PC-3 (cell line): ENCODE data around the gene GABARAPL1. TPM values are rescaled to one million over a fixed set of nuclear protein-coding genes. Genes with fewer than 3 reads are reported as not detected.

Experiments used
- ATAC-seq: fragments of 200-7000 bp; cut with Tn5 transposase; 2 replicates; pipeline ENCODE4 v1.9.1; 2020; ENCODE audit warnings: mild to moderate bottlenecking, moderate library complexity
- BruUV-seq: library from RNA; stranded (reverse); fragments of 400-500 nt; replicated peaks from 2 replicates; lab custom pipeline; 2021; lab: Mats Ljungman, UMichigan
- CTCF ChIA-PET: fragments of 300-600 bp; sonication (Branson Sonifier 250); formaldehyde crosslinking; loops from one replicate; lab custom pipeline; 2022; ENCODE audit warnings: antibody characterized with exemption; lab: Charles Lee
- POLR2A ChIA-PET: fragments of 300-600 bp; sonication (Branson Sonifier 250); formaldehyde crosslinking; loops from one replicate; lab custom pipeline; 2022; ENCODE audit warnings: antibody characterized with exemption; ENCODE audit not compliant: unreplicated experiment; lab: Charles Lee
- DNase-seq: peaks from one replicate; pipeline ENCODE4 v3.0.0-alpha.2; 2015
- H2AFZ ChIP-seq: fragments of 300-600 bp; sonication (generic); 2 replicates; pipeline ENCODE4 v1.6.0; 2016; ENCODE audit warnings: antibody characterized with exemption, low read length
- H3F3A ChIP-seq: fragments of 300-600 bp; sonication (generic); one replicate; pipeline ENCODE4 v1.6.0; 2017; ENCODE audit warnings: antibody characterized with exemption, low read length, control low read depth, mild to moderate bottlenecking; ENCODE audit not compliant: unreplicated experiment
- H3K27ac ChIP-seq: fragments of 300-600 bp; sonication (generic); 2 replicates; pipeline ENCODE4 v1.5.1; 2016; ENCODE audit warnings: mild to moderate bottlenecking, low read length
- H3K27me3 ChIP-seq: fragments of 300-600 bp; sonication (generic); 2 replicates; pipeline ENCODE4 v1.6.1; 2016; ENCODE audit warnings: low read length, mixed read lengths
- H3K36me3 ChIP-seq: fragments of 300-600 bp; sonication (generic); 2 replicates; pipeline ENCODE4 v1.6.1; 2016; ENCODE audit warnings: low read depth, mixed run types, low read length, mixed read lengths
- H3K4me1 ChIP-seq: fragments of 300-600 bp; sonication (generic); 2 replicates; pipeline ENCODE4 v1.5.1; 2016; ENCODE audit warnings: low read length; ENCODE audit not compliant: insufficient read depth
- H3K4me2 ChIP-seq: fragments of 300-600 bp; sonication (generic); 2 replicates; pipeline ENCODE4 v1.6.0; 2016; ENCODE audit warnings: low read length
- H3K4me3 ChIP-seq: fragments of 300-600 bp; sonication (generic); 2 replicates; pipeline ENCODE4 v1.5.1; 2016; ENCODE audit warnings: mild to moderate bottlenecking, low read length, mixed read lengths
- H3K79me2 ChIP-seq: fragments of 300-600 bp; sonication (generic); 2 replicates; pipeline ENCODE4 v1.6.1; 2017; ENCODE audit warnings: low read length, mixed read lengths
- H3K9ac ChIP-seq: fragments of 300-600 bp; sonication (generic); 2 replicates; pipeline ENCODE4 v1.6.0; 2016; ENCODE audit warnings: mild to moderate bottlenecking, low read length
- H3K9me2 ChIP-seq: fragments of 300-600 bp; sonication (generic); replicated peaks from 2 replicates; pipeline ENCODE4 v1.6.1; 2016; ENCODE audit warnings: mixed run types, low read length, mixed read lengths
- H3K9me3 ChIP-seq: fragments of 300-600 bp; sonication (generic); 2 replicates; pipeline ENCODE4 v1.6.1; 2016; ENCODE audit warnings: low read length, mixed read lengths
- H4K20me1 ChIP-seq: fragments of 300-600 bp; sonication (generic); 2 replicates; pipeline ENCODE4 v1.6.1; 2016; ENCODE audit warnings: low read length, mixed read lengths
- EZH2 ChIP-seq: fragments of 300-600 bp; sonication (generic); IDR thresholded peaks from one replicate; pipeline ENCODE4 v1.6.1; 2017; ENCODE audit warnings: antibody characterized with exemption, mild to moderate bottlenecking, low read length; ENCODE audit not compliant: unreplicated experiment
- EZH2phosphoT487 ChIP-seq: fragments of 300-600 bp; sonication (generic); IDR thresholded peaks from 2 replicates; pipeline ENCODE4 v1.6.1; 2018; ENCODE audit warnings: mild to moderate bottlenecking, antibody characterized with exemption, low read length, borderline replicate concordance
- intact Hi-C: fragments of 100-400 bp; cut with micrococcal nuclease; formaldehyde crosslinking; loops from 2 replicates; pipeline ENCODE4 v1.9.0; 2023
- total RNA-seq: library from RNA; depleted of rRNA; stranded (reverse); fragments of >200 nt; gene quantifications from 2 replicates; pipeline ENCODE4 v1.2.3, GENCODE V29; 2014
- TF ChIP-seq, protein P1 (sequence below): fragments of 300-600 bp; sonication (generic); conservative IDR thresholded peaks from 2 replicates; pipeline ENCODE4 v1.5.1; 2017; ENCODE audit warnings: antibody characterized with exemption, low read depth, mild to moderate bottlenecking, low read length

GABARAPL1 gene
- total RNA-seq, 1 experiment from 2014 or later, result 14.9 TPM

DNA sequence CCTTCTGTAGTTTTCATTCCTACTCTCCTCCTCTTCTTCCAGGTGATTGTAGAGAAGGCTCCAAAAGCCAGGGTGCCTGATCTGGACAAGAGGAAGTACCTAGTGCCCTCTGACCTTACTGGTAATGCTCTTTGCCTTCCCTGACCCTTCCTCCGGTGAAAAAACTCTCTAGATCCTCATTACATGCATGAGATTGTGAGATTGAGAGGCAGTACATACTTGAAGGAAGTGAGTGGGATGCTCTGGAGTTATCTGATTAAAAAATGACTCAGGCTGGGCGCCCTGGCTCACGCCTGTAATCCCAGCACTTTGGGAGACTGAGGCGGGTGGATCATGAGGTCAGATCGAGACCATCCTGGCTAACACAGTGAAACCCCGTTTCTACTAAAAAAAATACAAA lies 5.3 kb downstream of the GABARAPL1 start:
- intact Hi-C loops, result no loop called here
- Histone ChIP-seq H2AFZ (no peak overlapping the region), H3K4me2 (no peak overlapping the region), H3K27me3 (no peaks in the 10 kb centered on the region), H4K20me1 (no peaks in the 10 kb centered on the region), H3K36me3 (no peaks in the 10 kb centered on the region), H3K4me3 (no peak overlapping the region), H3K9me2 (no peaks in the 10 kb centered on the region), H3K4me1 (peaks cover 10% of the 10 kb centered on the region; the same call in 1 of the 2 replicates), H3K79me2 (peaks cover 16% of the 10 kb centered on the region; the same call in 1 of the 2 replicates), H3K27ac (no peak overlapping the region), H3K9ac (no peak overlapping the region), H3F3A (no peaks in the 10 kb centered on the region), H3K9me3 (no peaks in the 10 kb centered on the region)
- BruUV-seq, result no TSS peak
- ATAC-seq (no peak), DNase-seq (no peak)
- POLR2A ChIA-PET, result no interaction called here
- CTCF ChIA-PET, result no interaction called here
- TF ChIP-seq EZH2, result no peak

DNA sequence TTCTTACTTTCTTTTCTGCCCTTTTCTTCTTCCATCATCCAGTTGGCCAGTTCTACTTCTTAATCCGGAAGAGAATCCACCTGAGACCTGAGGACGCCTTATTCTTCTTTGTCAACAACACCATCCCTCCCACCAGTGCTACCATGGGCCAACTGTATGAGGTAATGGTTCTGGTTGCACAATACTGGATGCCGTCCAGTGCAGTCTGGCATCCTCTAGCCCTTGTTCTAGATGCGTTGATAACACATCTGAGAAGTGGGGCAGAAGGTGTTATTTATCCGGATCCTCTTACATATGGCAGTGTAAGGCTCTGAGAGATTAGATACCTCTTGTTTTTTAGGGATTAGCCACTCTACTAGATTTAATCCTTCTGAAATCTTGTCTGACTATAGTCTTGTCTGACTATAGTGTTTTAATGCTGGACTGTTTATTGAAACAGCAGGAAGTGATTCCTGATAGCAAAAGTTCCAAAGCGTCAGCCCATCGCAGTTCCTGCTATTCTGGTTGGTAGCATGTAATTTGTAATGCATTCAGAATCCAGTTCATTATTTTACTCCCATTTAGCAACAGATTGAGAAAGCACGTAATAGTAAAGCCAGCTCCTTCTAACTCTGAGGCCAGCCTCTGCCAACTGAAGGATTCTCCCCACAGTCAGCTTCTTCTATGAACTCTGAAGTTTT lies 7.9 kb downstream of the GABARAPL1 start:
- BruUV-seq, result no TSS peak
- Histone ChIP-seq H3K36me3 (no peaks in the 10 kb centered on the region), H3K9ac (no peak overlapping the region), H3K4me2 (no peak overlapping the region), H3K79me2 (peaks cover 1% of the 10 kb centered on the region; the same call in 1 of the 2 replicates), H3K9me2 (no peaks in the 10 kb centered on the region), H3K27me3 (no peaks in the 10 kb centered on the region), H4K20me1 (no peaks in the 10 kb centered on the region), H2AFZ (no peak overlapping the region), H3K4me1 (peaks cover 1% of the 10 kb centered on the region; the same call in 1 of the 2 replicates), H3K27ac (no peak overlapping the region), H3F3A (no peaks in the 10 kb centered on the region), H3K9me3 (no peaks in the 10 kb centered on the region), H3K4me3 (no peak overlapping the region)
- CTCF ChIA-PET, result no interaction called here
- no peak for TF ChIP-seq EZH2phosphoT487
- TF ChIP-seq, protein P1, sequence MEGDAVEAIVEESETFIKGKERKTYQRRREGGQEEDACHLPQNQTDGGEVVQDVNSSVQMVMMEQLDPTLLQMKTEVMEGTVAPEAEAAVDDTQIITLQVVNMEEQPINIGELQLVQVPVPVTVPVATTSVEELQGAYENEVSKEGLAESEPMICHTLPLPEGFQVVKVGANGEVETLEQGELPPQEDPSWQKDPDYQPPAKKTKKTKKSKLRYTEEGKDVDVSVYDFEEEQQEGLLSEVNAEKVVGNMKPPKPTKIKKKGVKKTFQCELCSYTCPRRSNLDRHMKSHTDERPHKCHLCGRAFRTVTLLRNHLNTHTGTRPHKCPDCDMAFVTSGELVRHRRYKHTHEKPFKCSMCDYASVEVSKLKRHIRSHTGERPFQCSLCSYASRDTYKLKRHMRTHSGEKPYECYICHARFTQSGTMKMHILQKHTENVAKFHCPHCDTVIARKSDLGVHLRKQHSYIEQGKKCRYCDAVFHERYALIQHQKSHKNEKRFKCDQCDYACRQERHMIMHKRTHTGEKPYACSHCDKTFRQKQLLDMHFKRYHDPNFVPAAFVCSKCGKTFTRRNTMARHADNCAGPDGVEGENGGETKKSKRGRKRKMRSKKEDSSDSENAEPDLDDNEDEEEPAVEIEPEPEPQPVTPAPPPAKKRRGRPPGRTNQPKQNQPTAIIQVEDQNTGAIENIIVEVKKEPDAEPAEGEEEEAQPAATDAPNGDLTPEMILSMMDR, result no peak
- no peak for TF ChIP-seq EZH2
- ATAC-seq (no peak), DNase-seq (peak; percentile 18)
- POLR2A ChIA-PET, result interaction anchor here (0.6 kb wide), 1 partner anchor 310 kb away, joined by 5 read pairs; no protein-coding TSS in a partner anchor
- intact Hi-C loops, result no loop called here

DNA sequence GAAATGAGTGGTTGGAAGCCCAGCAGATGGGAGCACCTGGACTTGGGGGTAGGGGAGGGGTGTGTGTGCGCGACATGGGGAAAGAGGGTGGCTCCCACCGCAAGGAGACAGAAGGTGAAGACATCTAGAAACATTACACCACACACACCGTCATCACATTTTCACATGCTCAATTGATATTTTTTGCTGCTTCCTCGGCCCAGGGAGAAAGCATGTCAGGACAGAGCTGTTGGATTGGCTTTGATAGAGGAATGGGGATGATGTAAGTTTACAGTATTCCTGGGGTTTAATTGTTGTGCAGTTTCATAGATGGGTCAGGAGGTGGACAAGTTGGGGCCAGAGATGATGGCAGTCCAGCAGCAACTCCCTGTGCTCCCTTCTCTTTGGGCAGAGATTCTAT lies 9.2 kb downstream of the GABARAPL1 start:
- DNase-seq, result no peak
- Histone ChIP-seq H3K9ac (no peak overlapping the region), H3K4me2 (no peak overlapping the region), H3K4me3 (no peak overlapping the region), H3K79me2 (no peaks in the 10 kb centered on the region), H3F3A (no peaks in the 10 kb centered on the region), H3K4me1 (no peaks in the 10 kb centered on the region), H3K9me3 (no peaks in the 10 kb centered on the region), H4K20me1 (no peaks in the 10 kb centered on the region), H3K27ac (no peak overlapping the region), H2AFZ (no peak overlapping the region), H3K27me3 (no peaks in the 10 kb centered on the region), H3K9me2 (no peaks in the 10 kb centered on the region), H3K36me3 (no peaks in the 10 kb centered on the region)
- ATAC-seq, result no peak
- POLR2A ChIA-PET, result no interaction called here
- no TSS peak for BruUV-seq
- no peak for TF ChIP-seq EZH2
- no peak for TF ChIP-seq EZH2phosphoT487
- TF ChIP-seq, protein P1, result no peak
- intact Hi-C loops, result no loop called here
- CTCF ChIA-PET, result no interaction called here
